BLaER1 (cell line): ENCODE results near the gene DNAJB8.
A peak's percentile ranks its signal among the peaks of the same experiment; 100 is the strongest.

Experiments
- H3K27ac ChIP-seq: shearing (Covaris generic); formaldehyde crosslinking; 2 replicates; pipeline ENCODE4 v1.8.1; 2022
- H3K27me3 ChIP-seq: shearing (Covaris generic); formaldehyde crosslinking; 2 replicates; pipeline ENCODE4 v1.8.1; 2022
- H3K36me3 ChIP-seq: shearing (Covaris generic); formaldehyde crosslinking; 2 replicates; pipeline ENCODE4 v1.8.1; 2022
- H3K4me1 ChIP-seq: shearing (Covaris generic); formaldehyde crosslinking; 2 replicates; pipeline ENCODE4 v1.8.1; 2022
- H3K4me2 ChIP-seq: shearing (Covaris generic); formaldehyde crosslinking; 2 replicates; pipeline ENCODE4 v1.8.1; 2022
- H3K4me3 ChIP-seq: shearing (Covaris generic); formaldehyde crosslinking; 2 replicates; pipeline ENCODE4 v1.8.1; 2022
- H3K9ac ChIP-seq: shearing (Covaris generic); formaldehyde crosslinking; 2 replicates; pipeline ENCODE4 v1.8.1; 2022
- H3K9me3 ChIP-seq: shearing (Covaris generic); formaldehyde crosslinking; 2 replicates; pipeline ENCODE4 v1.8.1; 2022
- H4K20me1 ChIP-seq: shearing (Covaris generic); formaldehyde crosslinking; 2 replicates; pipeline ENCODE4 v1.8.1; 2022
- Cebpa-rat ChIP-seq: shearing (Covaris generic); IDR thresholded peaks from 2 replicates; pipeline ENCODE4 v1.8.1; 2022

The DNAJB8 gene

GRCh38 chr3:128461731-128462130, 5.0 kb downstream of the DNAJB8 start:
- TF ChIP-seq Cebpa-rat, result no peak
- Histone ChIP-seq H3K36me3 (no peaks in the 10 kb centered on the region), H3K4me2 (no peak overlapping the region), H3K9me3 (no peaks in the 10 kb centered on the region), H3K27me3 (no peaks in the 10 kb centered on the region), H4K20me1 (no peaks in the 10 kb centered on the region), H3K4me3 (no peak overlapping the region), H3K27ac (no peak overlapping the region), H3K4me1 (no peaks in the 10 kb centered on the region), H3K9ac (no peak overlapping the region)

- Histone ChIP-seq H3K4me1 (peaks cover 9% of the 10 kb centered on the region), H3K36me3 (no peaks in the 10 kb centered on the region), H3K4me2 (no peak overlapping the region), H3K9me3 (no peaks in the 10 kb centered on the region), H3K27me3 (0 out of 2 replicates have a peak, but pooled peaks cover 4% of the 10 kb centered on the region), H3K9ac (no peak overlapping the region), H3K27ac (no peak overlapping the region), H3K4me3 (no peak overlapping the region), H4K20me1 (no peaks in the 10 kb centered on the region)
- no peak for TF ChIP-seq Cebpa-rat
Measured at GRCh38 chr3:128459461-128459820, 7.2 kb downstream of the DNAJB8 start.

- Histone ChIP-seq H3K4me2 (no peak overlapping the region), H4K20me1 (no peaks in the 10 kb centered on the region), H3K27ac (no peak overlapping the region), H3K27me3 (0 out of 2 replicates have a peak, but pooled peaks cover 4% of the 10 kb centered on the region), H3K4me1 (peaks cover 15% of the 10 kb centered on the region), H3K9me3 (no peaks in the 10 kb centered on the region), H3K4me3 (no peak overlapping the region), H3K9ac (no peak overlapping the region), H3K36me3 (no peaks in the 10 kb centered on the region)
- no peak for TF ChIP-seq Cebpa-rat
Measured at GRCh38 chr3:128458746-128459460, 7.8 kb downstream of the DNAJB8 start.

- Histone ChIP-seq H3K27ac (no peak overlapping the region), H3K4me3 (no peak overlapping the region), H3K4me1 (peaks cover 23% of the 10 kb centered on the region), H4K20me1 (0 out of 2 replicates have a peak, but pooled peaks cover under 1% of the 10 kb centered on the region), H3K9ac (no peak overlapping the region), H3K9me3 (no peaks in the 10 kb centered on the region), H3K36me3 (no peaks in the 10 kb centered on the region), H3K4me2 (no peak overlapping the region), H3K27me3 (0 out of 2 replicates have a peak, but pooled peaks cover 4% of the 10 kb centered on the region)
- TF ChIP-seq Cebpa-rat, result no peak
Measured at GRCh38 chr3:128457937-128458336, 8.8 kb downstream of the DNAJB8 start.

GRCh38 chr3:128456776-128457715, 9.6 kb downstream of the DNAJB8 start:
- peaks cover 23% of the 10 kb centered on the region for H3K4me1 ChIP-seq
- H3K4me2 ChIP-seq, result no peak overlapping the region
- H3K4me3 ChIP-seq, result no peak overlapping the region
- H3K9me3 ChIP-seq, result no peaks in the 10 kb centered on the region
- TF ChIP-seq Cebpa-rat, result no peak
- no peaks in the 10 kb centered on the region for H3K36me3 ChIP-seq
- 0 out of 2 replicates have a peak, but pooled peaks cover 5% of the 10 kb centered on the region for H4K20me1 ChIP-seq
- H3K27ac ChIP-seq, result no peak overlapping the region
- H3K27me3 ChIP-seq, result 0 out of 2 replicates have a peak, but pooled peaks cover 4% of the 10 kb centered on the region
- no peak overlapping the region for H3K9ac ChIP-seq

GRCh38 chr3:128455786-128456748, 10.6 kb downstream of the DNAJB8 start:
- no peak for TF ChIP-seq Cebpa-rat
- H3K4me3 ChIP-seq, result no peak overlapping the region
- no peaks in the 10 kb centered on the region for H3K9me3 ChIP-seq
- no peaks in the 10 kb centered on the region for H3K36me3 ChIP-seq
- peaks cover 23% of the 10 kb centered on the region for H3K4me1 ChIP-seq
- no peak overlapping the region for H3K27ac ChIP-seq
- H4K20me1 ChIP-seq, result 0 out of 2 replicates have a peak, but pooled peaks cover 5% of the 10 kb centered on the region
- no peak overlapping the region for H3K4me2 ChIP-seq
- H3K9ac ChIP-seq, result no peak overlapping the region
- H3K27me3 ChIP-seq, result 0 out of 2 replicates have a peak, but pooled peaks cover 4% of the 10 kb centered on the region

GRCh38 chr3:128455116-128455515, 11.6 kb downstream of the DNAJB8 start:
- Histone ChIP-seq H3K4me3 (no peak overlapping the region), H3K27ac (no peak overlapping the region), H3K9ac (no peak overlapping the region), H3K9me3 (no peaks in the 10 kb centered on the region), H3K4me2 (peak overlapping the region; percentile 49), H3K4me1 (peaks cover 23% of the 10 kb centered on the region), H4K20me1 (0 out of 2 replicates have a peak, but pooled peaks cover 5% of the 10 kb centered on the region), H3K36me3 (no peaks in the 10 kb centered on the region), H3K27me3 (0 out of 2 replicates have a peak, but pooled peaks cover 4% of the 10 kb centered on the region)
- TF ChIP-seq Cebpa-rat, result no peak

GRCh38 chr3:128454310-128454618, 12.4 kb downstream of the DNAJB8 start:
- Histone ChIP-seq H3K4me3 (no peak overlapping the region), H3K9me3 (no peaks in the 10 kb centered on the region), H3K4me1 (peaks cover 23% of the 10 kb centered on the region), H3K36me3 (no peaks in the 10 kb centered on the region), H3K27me3 (0 out of 2 replicates have a peak, but pooled peaks cover 4% of the 10 kb centered on the region), H4K20me1 (0 out of 2 replicates have a peak, but pooled peaks cover 5% of the 10 kb centered on the region), H3K27ac (no peak overlapping the region), H3K9ac (no peak overlapping the region), H3K4me2 (peak overlapping the region; percentile 49)
- no peak for TF ChIP-seq Cebpa-rat
